Measurements from ENCODE around the gene HRK.

The HRK gene

GRCh38 chr12:116881325-116881876 is at the start of gene HRK:
Gene HRK, minus strand, starts transcription at chr12:116881441. Its CDS starts 134 bp downstream, at chr12:116881307.
- no peaks in the 10 kb centered on the region for H3K4me1 ChIP-seq (ENCODE audit: insufficient read depth, low read length)
- H3K9me3 ChIP-seq (ENCODE audit: control insufficient read depth, insufficient read depth, low read length), result no peaks in the 10 kb centered on the region
- H3K36me3 ChIP-seq (ENCODE audit: insufficient read depth, low read length), result no peaks in the 10 kb centered on the region
- peak within 1 kb of the TSS; percentile 89 for H3K9ac ChIP-seq (ENCODE audit: low read depth, low read length)

- H3K9me3 ChIP-seq (ENCODE audit: control insufficient read depth, insufficient read depth, low read length), result no peaks in the 10 kb centered on the region
- peaks cover 6% of the 10 kb centered on the region; the same call in 1 of the 2 replicates for H3K36me3 ChIP-seq (ENCODE audit: insufficient read depth, low read length)
- peaks cover 13% of the 10 kb centered on the region for H3K4me1 ChIP-seq (ENCODE audit: insufficient read depth, low read length)
- H3K9ac ChIP-seq (ENCODE audit: low read depth, low read length), result no peak overlapping the region
Measured at GRCh38 chr12:116929885-116930284, 48.6 kb upstream of the HRK start.

DNA sequence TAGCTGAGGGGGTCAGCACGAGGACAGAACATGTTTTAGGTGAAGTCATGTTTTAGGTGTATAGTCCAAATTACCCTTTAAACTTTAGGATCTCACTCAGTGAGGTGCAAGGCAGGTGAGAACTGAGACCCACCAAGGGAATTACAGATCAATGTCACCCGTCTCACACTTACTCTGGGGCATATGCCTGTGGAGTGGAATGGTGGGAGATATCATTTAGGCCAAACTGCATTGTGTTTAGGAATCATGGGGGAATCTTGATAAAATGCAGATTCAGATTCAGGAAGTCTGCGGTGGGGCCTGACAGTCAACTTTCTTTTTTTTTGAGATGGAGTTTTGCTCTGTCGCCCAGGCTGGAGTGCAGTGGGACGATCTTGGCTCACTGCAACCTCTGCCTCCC is 47.3 kb upstream of the HRK start:
- no peak overlapping the region for H3K9ac ChIP-seq (ENCODE audit: low read depth, low read length)
- peaks cover 6% of the 10 kb centered on the region; the same call in 1 of the 2 replicates for H3K36me3 ChIP-seq (ENCODE audit: insufficient read depth, low read length)
- no peaks in the 10 kb centered on the region for H3K9me3 ChIP-seq (ENCODE audit: control insufficient read depth, insufficient read depth, low read length)
- H3K4me1 ChIP-seq (ENCODE audit: insufficient read depth, low read length), result peaks cover 20% of the 10 kb centered on the region

DNA sequence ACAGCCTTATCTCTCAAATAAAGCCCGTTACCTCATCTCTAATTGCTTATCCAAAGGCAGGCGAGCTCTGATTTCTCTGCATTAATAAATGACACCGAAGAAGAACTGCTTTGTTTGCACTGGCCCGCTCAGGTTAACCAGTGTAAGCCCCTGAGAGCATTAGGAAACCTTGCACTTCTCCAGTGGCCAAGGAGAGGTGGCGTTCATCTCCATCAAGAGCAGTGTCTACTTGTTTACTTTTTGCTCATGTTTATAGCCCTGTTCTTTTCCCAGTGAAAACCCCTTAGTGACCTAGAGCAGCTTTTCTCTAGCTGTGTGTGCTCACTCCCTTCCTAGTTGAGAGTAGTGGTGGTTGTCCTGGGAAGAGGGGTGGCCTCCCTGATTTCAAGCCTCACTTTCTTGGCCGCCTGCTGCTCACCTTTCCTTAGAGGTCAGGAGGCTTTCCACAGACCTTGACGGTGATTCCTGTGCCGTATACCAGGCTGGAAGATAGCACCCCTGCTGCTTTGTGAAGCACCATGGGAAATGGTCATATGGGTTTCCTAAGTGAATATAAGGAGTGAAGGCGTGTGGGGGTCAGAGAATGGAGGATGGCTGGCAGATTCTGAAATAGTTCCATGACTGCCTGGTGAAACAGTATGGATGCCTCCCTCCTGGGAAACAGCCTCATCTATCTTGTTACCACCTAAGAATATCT is 46.2 kb upstream of the HRK start:
- H3K36me3 ChIP-seq (ENCODE audit: insufficient read depth, low read length), result peaks cover 6% of the 10 kb centered on the region; the same call in 1 of the 2 replicates
- no peak overlapping the region for H3K9ac ChIP-seq (ENCODE audit: low read depth, low read length)
- no peaks in the 10 kb centered on the region for H3K9me3 ChIP-seq (ENCODE audit: control insufficient read depth, insufficient read depth, low read length)
- peaks cover 20% of the 10 kb centered on the region for H3K4me1 ChIP-seq (ENCODE audit: insufficient read depth, low read length)

- no peak overlapping the region for H3K9ac ChIP-seq (ENCODE audit: low read depth, low read length)
- H3K36me3 ChIP-seq (ENCODE audit: insufficient read depth, low read length), result peaks cover 6% of the 10 kb centered on the region; the same call in 1 of the 2 replicates
- H3K4me1 ChIP-seq (ENCODE audit: insufficient read depth, low read length), result peaks cover 20% of the 10 kb centered on the region
- H3K9me3 ChIP-seq (ENCODE audit: control insufficient read depth, insufficient read depth, low read length), result no peaks in the 10 kb centered on the region
Measured at GRCh38 chr12:116926283-116927243, 45.3 kb upstream of the HRK start.

- no peak overlapping the region for H3K9ac ChIP-seq (ENCODE audit: low read depth, low read length)
- no peaks in the 10 kb centered on the region for H3K9me3 ChIP-seq (ENCODE audit: control insufficient read depth, insufficient read depth, low read length)
- peaks cover 6% of the 10 kb centered on the region; the same call in 1 of the 2 replicates for H3K36me3 ChIP-seq (ENCODE audit: insufficient read depth, low read length)
- H3K4me1 ChIP-seq (ENCODE audit: insufficient read depth, low read length), result peaks cover 27% of the 10 kb centered on the region
Measured at GRCh38 chr12:116924558-116925453, 43.6 kb upstream of the HRK start.

- peaks cover 30% of the 10 kb centered on the region for H3K4me1 ChIP-seq (ENCODE audit: insufficient read depth, low read length)
- H3K36me3 ChIP-seq (ENCODE audit: insufficient read depth, low read length), result no peaks in the 10 kb centered on the region
- no peak overlapping the region for H3K9ac ChIP-seq (ENCODE audit: low read depth, low read length)
- no peaks in the 10 kb centered on the region for H3K9me3 ChIP-seq (ENCODE audit: control insufficient read depth, insufficient read depth, low read length)
Measured at GRCh38 chr12:116922194-116922897, 41.1 kb upstream of the HRK start.

GRCh38 chr12:116920939-116921338 is 39.7 kb upstream of the HRK start:
- H3K9ac ChIP-seq (ENCODE audit: low read depth, low read length), result no peak overlapping the region
- no peaks in the 10 kb centered on the region for H3K36me3 ChIP-seq (ENCODE audit: insufficient read depth, low read length)
- H3K4me1 ChIP-seq (ENCODE audit: insufficient read depth, low read length), result peaks cover 27% of the 10 kb centered on the region
- H3K9me3 ChIP-seq (ENCODE audit: control insufficient read depth, insufficient read depth, low read length), result no peaks in the 10 kb centered on the region

- Histone ChIP-seq H3K9me3 (ENCODE audit: control insufficient read depth, insufficient read depth, low read length) (no peaks in the 10 kb centered on the region), H3K9ac (ENCODE audit: low read depth, low read length) (no peak overlapping the region), H3K36me3 (ENCODE audit: insufficient read depth, low read length) (no peaks in the 10 kb centered on the region), H3K4me1 (ENCODE audit: insufficient read depth, low read length) (peaks cover 17% of the 10 kb centered on the region)
Measured at GRCh38 chr12:116919706-116920485, 38.7 kb upstream of the HRK start.

DNA sequence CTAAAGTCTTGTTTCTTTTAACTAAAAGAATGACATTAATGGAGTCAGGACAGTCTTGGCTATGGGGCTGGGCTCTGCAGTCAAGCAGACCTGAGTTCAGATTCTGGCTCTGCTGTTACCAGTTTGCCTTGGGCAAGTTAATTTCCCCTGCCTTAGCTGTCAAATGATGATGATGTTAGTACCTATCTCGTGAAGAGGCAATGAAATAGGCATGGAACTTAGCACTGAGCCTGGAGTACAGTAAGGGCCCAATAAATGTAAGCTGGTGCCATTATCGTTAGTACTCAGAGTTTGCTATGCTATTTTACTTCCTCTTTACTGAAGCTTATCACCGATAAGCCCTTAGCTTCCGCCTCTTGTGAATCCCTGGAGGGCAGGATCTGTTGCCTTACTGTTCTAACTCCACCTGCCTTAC is 38.0 kb upstream of the HRK start:
- Histone ChIP-seq H3K4me1 (ENCODE audit: insufficient read depth, low read length) (peaks cover 10% of the 10 kb centered on the region), H3K9ac (ENCODE audit: low read depth, low read length) (no peak overlapping the region), H3K36me3 (ENCODE audit: insufficient read depth, low read length) (no peaks in the 10 kb centered on the region), H3K9me3 (ENCODE audit: control insufficient read depth, insufficient read depth, low read length) (no peaks in the 10 kb centered on the region)

DNA sequence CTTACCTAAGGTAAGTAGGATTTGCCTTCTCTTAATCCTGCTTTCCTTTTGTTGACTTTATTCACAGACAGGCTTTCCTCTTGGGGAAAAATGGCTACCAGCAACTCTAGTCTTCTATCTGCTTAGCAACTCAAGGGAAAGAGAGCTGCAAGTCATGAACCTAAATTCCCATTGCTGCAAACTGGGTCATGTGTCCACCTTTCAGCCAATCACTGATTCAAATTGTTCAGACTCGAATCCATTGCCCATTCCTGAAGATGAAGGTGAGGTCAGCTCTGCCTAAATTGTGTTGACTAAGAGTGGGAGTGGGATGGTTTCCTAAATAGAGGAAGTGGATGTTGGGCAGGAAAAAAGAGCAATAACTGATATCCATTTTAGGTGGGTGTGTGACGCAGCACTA is 37.2 kb upstream of the HRK start:
- no peak overlapping the region for H3K9ac ChIP-seq (ENCODE audit: low read depth, low read length)
- H3K9me3 ChIP-seq (ENCODE audit: control insufficient read depth, insufficient read depth, low read length), result no peaks in the 10 kb centered on the region
- H3K4me1 ChIP-seq (ENCODE audit: insufficient read depth, low read length), result peaks cover 10% of the 10 kb centered on the region
- H3K36me3 ChIP-seq (ENCODE audit: insufficient read depth, low read length), result no peaks in the 10 kb centered on the region

- H3K36me3 ChIP-seq (ENCODE audit: insufficient read depth, low read length), result no peaks in the 10 kb centered on the region
- peaks cover 10% of the 10 kb centered on the region for H3K4me1 ChIP-seq (ENCODE audit: insufficient read depth, low read length)
- H3K9me3 ChIP-seq (ENCODE audit: control insufficient read depth, insufficient read depth, low read length), result no peaks in the 10 kb centered on the region
- H3K9ac ChIP-seq (ENCODE audit: low read depth, low read length), result no peak overlapping the region
Measured at GRCh38 chr12:116916714-116917114, 35.5 kb upstream of the HRK start.

DNA sequence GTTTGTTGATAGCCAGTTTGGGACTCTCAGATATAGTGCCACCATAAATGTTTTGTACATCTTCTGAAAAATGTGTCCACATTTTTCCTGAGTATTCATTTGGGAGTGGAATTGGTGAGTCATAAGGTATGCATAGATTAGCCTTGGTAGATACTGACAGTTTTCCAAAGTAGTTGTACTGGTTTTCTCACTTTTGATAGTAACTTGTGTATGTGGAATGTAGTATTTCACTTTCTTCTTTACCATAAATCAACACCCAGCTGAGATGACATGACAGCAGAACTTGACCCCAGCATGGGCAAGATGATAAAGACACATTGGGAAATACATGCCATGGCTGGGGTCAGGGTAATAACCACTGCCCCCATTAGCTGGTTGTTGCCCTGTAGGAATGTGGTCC is 34.9 kb upstream of the HRK start:
- H3K9me3 ChIP-seq (ENCODE audit: control insufficient read depth, insufficient read depth, low read length), result no peaks in the 10 kb centered on the region
- peaks cover 8% of the 10 kb centered on the region for H3K4me1 ChIP-seq (ENCODE audit: insufficient read depth, low read length)
- H3K36me3 ChIP-seq (ENCODE audit: insufficient read depth, low read length), result no peaks in the 10 kb centered on the region
- no peak overlapping the region for H3K9ac ChIP-seq (ENCODE audit: low read depth, low read length)

Measured in ES-I3 (cell line).